MM.1S (cell line): ENCODE measurements around the gene RRP36.

ENCODE experiments used
- EZH2 ChIP-seq: fragments of 300-600 bp; sonication (generic); optimal IDR thresholded peaks from 2 replicates; pipeline ENCODE3; 2017; ENCODE audit warnings: low read depth, mild to moderate bottlenecking, antibody characterized with exemption, low read length, mixed read lengths
- EZH2phosphoT487 ChIP-seq: fragments of 300-600 bp; sonication (generic); IDR thresholded peaks from 2 replicates; pipeline ENCODE4 v1.6.1; 2018; ENCODE audit warnings: antibody characterized with exemption, low read length
- TF ChIP-seq, protein P1 (sequence below): fragments of 300-600 bp; sonication (generic); IDR thresholded peaks from 2 replicates; pipeline ENCODE4 v1.5.1; 2016; ENCODE audit warnings: antibody characterized with exemption, low read length, mixed read lengths

GRCh38 chr6:43020052-43020705 is 1.2 kb upstream of the RRP36 start:
- no peak for TF ChIP-seq EZH2
- TF ChIP-seq, protein P1, sequence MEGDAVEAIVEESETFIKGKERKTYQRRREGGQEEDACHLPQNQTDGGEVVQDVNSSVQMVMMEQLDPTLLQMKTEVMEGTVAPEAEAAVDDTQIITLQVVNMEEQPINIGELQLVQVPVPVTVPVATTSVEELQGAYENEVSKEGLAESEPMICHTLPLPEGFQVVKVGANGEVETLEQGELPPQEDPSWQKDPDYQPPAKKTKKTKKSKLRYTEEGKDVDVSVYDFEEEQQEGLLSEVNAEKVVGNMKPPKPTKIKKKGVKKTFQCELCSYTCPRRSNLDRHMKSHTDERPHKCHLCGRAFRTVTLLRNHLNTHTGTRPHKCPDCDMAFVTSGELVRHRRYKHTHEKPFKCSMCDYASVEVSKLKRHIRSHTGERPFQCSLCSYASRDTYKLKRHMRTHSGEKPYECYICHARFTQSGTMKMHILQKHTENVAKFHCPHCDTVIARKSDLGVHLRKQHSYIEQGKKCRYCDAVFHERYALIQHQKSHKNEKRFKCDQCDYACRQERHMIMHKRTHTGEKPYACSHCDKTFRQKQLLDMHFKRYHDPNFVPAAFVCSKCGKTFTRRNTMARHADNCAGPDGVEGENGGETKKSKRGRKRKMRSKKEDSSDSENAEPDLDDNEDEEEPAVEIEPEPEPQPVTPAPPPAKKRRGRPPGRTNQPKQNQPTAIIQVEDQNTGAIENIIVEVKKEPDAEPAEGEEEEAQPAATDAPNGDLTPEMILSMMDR: no peak
- no peak for TF ChIP-seq EZH2phosphoT487
